PC-9 (cell line): ENCODE results near the gene ADSS1. TPM values are rescaled to one million over a fixed set of nuclear protein-coding genes. Genes with fewer than 3 reads are reported as not detected.

Experiments
- BruUV-seq: library from RNA; stranded (reverse); fragments of 400-500 nt; replicated peaks from 2 replicates; lab custom pipeline; 2021; lab: Mats Ljungman, UMichigan
- CTCF ChIA-PET: fragments of 300-600 bp; sonication (Branson Sonifier 250); formaldehyde crosslinking; loops from one replicate; lab custom pipeline; 2022; ENCODE audit warnings: antibody characterized with exemption; lab: Charles Lee
- POLR2A ChIA-PET: fragments of 300-600 bp; sonication (Branson Sonifier 250); formaldehyde crosslinking; loops from one replicate; lab custom pipeline; 2022; ENCODE audit warnings: antibody characterized with exemption; ENCODE audit not compliant: unreplicated experiment; lab: Charles Lee
- DNase-seq, 2 experiments: peaks; one replicate each; pipeline versions ENCODE4 v3.0.0 to v3.0.0-alpha.2; 2015 to 2022; ENCODE audit warnings: mixed read lengths in 1 of 2
- H2AFZ ChIP-seq: fragments of 200-600 bp; sonication (generic); 2 replicates; pipeline ENCODE4 v1.8.1; 2017; ENCODE audit warnings: antibody characterized with exemption
- H3F3A ChIP-seq: fragments of 200-600 bp; sonication (generic); 2 replicates; pipeline ENCODE4 v1.8.1; 2017; ENCODE audit warnings: antibody characterized with exemption, mild to moderate bottlenecking, low read depth; ENCODE audit not compliant: insufficient read depth
- H3K27ac ChIP-seq: fragments of 200-600 bp; sonication (generic); 2 replicates; pipeline ENCODE4 v1.6.1; 2016; ENCODE audit warnings: mixed run types
- H3K27me3 ChIP-seq: fragments of 200-600 bp; sonication (generic); 2 replicates; pipeline ENCODE4 v1.6.1; 2016; ENCODE audit warnings: low read depth, mixed run types; ENCODE audit not compliant: insufficient read depth
- H3K36me3 ChIP-seq: fragments of 200-600 bp; sonication (generic); 2 replicates; pipeline ENCODE4 v1.6.1; 2016; ENCODE audit warnings: low read depth, mixed run types
- H3K4me1 ChIP-seq: fragments of 200-600 bp; sonication (generic); replicated peaks from 2 replicates; pipeline ENCODE4 v1.6.1; 2016; ENCODE audit warnings: mixed run types; ENCODE audit not compliant: insufficient read depth
- H3K4me2 ChIP-seq: fragments of 200-600 bp; sonication (generic); 2 replicates; pipeline ENCODE4 v1.6.1; 2017; ENCODE audit warnings: mixed run types
- H3K4me3 ChIP-seq: fragments of 200-600 bp; sonication (generic); 2 replicates; pipeline ENCODE4 v1.6.1; 2016; ENCODE audit warnings: mixed run types
- H3K79me2 ChIP-seq: fragments of 200-600 bp; sonication (generic); 2 replicates; pipeline ENCODE4 v1.6.1; 2017; ENCODE audit warnings: low read depth, mixed run types
- H3K9me2 ChIP-seq: fragments of 200-600 bp; sonication (generic); 2 replicates; pipeline ENCODE4 v1.8.1; 2017; ENCODE audit warnings: mild to moderate bottlenecking; ENCODE audit not compliant: insufficient read depth
- H3K9me3 ChIP-seq: fragments of 200-600 bp; sonication (generic); 2 replicates; pipeline ENCODE4 v1.8.1; 2016; ENCODE audit warnings: low read depth; ENCODE audit not compliant: insufficient read depth
- H4K20me1 ChIP-seq: fragments of 200-600 bp; sonication (generic); 2 replicates; pipeline ENCODE4 v1.8.1; 2017; ENCODE audit not compliant: insufficient read depth
- EZH2 ChIP-seq: fragments of 200-600 bp; sonication (generic); IDR thresholded peaks from 2 replicates; pipeline ENCODE4 v1.8.0; 2017; ENCODE audit warnings: antibody characterized with exemption, low read depth
- intact Hi-C: fragments of 100-400 bp; cut with micrococcal nuclease; formaldehyde crosslinking; loops from one replicate; pipeline ENCODE4 v1.10.0; 2022; ENCODE audit not compliant: unreplicated experiment
- total RNA-seq: library from RNA; stranded (reverse); gene quantifications from 2 replicates; pipeline ENCODE4 v1.2.3, GENCODE V29; 2021
- TF ChIP-seq, protein P1 (sequence below): fragments of 200-600 bp; sonication (generic); conservative IDR thresholded peaks from 2 replicates; pipeline ENCODE4 v1.6.1; 2017; ENCODE audit warnings: mixed run types, antibody characterized with exemption, mild to moderate bottlenecking, moderate library complexity

ADSS1 gene
- total RNA-seq, 1 experiment from 2014 or later = 5.8 TPM

DNA sequence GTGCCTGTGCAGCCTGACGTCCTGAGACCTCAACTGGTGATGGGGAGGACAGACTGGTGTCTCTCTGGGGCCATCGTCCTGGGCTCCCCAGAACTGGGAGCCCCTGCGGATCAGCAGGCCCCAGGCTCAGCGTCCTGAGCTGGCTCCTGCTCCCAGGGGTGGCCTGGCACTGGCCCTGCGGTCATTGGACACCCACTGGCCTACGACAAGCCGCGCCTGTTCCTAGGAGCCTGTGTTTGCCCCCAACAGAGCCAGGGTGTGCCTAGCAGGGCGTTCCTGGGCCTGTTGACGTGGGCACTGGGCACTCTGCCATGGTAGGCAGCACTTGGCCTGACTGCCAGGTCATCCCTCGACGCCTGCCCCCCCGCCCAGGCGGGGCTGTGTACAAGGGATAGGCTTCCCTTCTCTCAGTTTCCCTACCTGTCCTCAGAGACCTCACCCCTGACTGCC lies 8.4 kb downstream of the ADSS1 start:
- no peaks in the 10 kb centered on the region for H3K79me2 ChIP-seq
- no peaks in the 10 kb centered on the region for H3K9me2 ChIP-seq
- no peak overlapping the region for H3K4me2 ChIP-seq
- no peaks in the 10 kb centered on the region for H3K4me1 ChIP-seq
- no peaks in the 10 kb centered on the region for H3F3A ChIP-seq
- no peaks in the 10 kb centered on the region for H3K36me3 ChIP-seq
- ChIA-PET CTCF (interaction anchor here (0.5 kb wide), 1 partner anchor 37 kb away, joined by 3 read pairs; no protein-coding TSS in a partner anchor), POLR2A (no interaction called here)
- no peaks in the 10 kb centered on the region for H3K27me3 ChIP-seq
- no peak overlapping the region for H2AFZ ChIP-seq
- no peaks in the 10 kb centered on the region for H3K9me3 ChIP-seq
- no TSS peak for BruUV-seq
- TF ChIP-seq, protein P1, sequence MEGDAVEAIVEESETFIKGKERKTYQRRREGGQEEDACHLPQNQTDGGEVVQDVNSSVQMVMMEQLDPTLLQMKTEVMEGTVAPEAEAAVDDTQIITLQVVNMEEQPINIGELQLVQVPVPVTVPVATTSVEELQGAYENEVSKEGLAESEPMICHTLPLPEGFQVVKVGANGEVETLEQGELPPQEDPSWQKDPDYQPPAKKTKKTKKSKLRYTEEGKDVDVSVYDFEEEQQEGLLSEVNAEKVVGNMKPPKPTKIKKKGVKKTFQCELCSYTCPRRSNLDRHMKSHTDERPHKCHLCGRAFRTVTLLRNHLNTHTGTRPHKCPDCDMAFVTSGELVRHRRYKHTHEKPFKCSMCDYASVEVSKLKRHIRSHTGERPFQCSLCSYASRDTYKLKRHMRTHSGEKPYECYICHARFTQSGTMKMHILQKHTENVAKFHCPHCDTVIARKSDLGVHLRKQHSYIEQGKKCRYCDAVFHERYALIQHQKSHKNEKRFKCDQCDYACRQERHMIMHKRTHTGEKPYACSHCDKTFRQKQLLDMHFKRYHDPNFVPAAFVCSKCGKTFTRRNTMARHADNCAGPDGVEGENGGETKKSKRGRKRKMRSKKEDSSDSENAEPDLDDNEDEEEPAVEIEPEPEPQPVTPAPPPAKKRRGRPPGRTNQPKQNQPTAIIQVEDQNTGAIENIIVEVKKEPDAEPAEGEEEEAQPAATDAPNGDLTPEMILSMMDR = no peak
- no peak for TF ChIP-seq EZH2
- no peak overlapping the region for H3K27ac ChIP-seq
- DNase-seq = peak in 1 of 2 experiments; percentile 72
- intact Hi-C loops = no loop called here
- H3K4me3 ChIP-seq = no peak overlapping the region
- no peaks in the 10 kb centered on the region for H4K20me1 ChIP-seq

DNA sequence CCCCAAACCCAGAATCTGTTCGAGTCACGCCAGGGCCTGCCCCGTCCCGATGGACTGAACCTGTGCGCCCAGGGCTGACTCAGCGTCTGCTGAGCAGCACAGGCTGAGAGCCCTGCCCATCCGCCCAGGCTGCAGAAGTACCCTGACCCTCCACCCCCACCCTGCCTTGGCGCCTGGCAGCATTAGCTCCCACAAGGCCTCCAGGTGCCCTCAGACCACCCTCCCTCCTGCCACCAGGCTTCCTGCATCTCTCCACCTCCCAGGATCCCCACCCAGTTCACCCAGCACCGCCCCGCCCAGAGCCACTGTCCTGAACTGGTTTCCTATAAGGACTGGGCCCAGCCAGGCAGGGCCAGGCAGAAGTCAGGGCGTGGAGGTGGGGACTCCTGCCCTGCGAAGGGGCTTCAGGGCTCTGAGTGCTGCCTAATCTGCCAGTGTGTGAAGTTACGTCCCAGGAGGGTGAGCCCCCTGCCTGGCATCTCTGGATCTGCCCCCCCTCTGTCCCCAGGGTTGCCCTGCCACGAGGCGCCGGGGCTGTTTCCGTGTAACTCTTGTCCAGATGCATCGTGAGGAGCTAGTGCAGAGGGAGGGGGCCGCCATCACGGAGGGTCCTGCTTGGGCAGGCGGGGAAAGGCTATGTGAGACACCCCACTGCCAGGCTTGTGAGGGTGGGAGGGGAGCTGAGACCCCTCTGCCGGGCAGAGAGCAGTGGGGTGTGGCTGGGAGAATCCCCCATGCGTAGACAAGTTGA lies 9.1 kb downstream of the ADSS1 start:
- H4K20me1 ChIP-seq = no peaks in the 10 kb centered on the region
- H2AFZ ChIP-seq = no peak overlapping the region
- no peak overlapping the region for H3K27ac ChIP-seq
- no peaks in the 10 kb centered on the region for H3K36me3 ChIP-seq
- intact Hi-C loops = no loop called here
- BruUV-seq = no TSS peak
- H3K4me2 ChIP-seq = no peak overlapping the region
- no peak overlapping the region for H3K4me3 ChIP-seq
- TF ChIP-seq, protein P1 = no peak
- no peak for TF ChIP-seq EZH2
- H3K79me2 ChIP-seq = no peaks in the 10 kb centered on the region
- no peaks in the 10 kb centered on the region for H3F3A ChIP-seq
- DNase-seq = peak in 1 of 2 experiments; percentile 45
- no peaks in the 10 kb centered on the region for H3K27me3 ChIP-seq
- no peaks in the 10 kb centered on the region for H3K9me3 ChIP-seq
- CTCF ChIA-PET = interaction anchor here (0.6 kb wide), 1 partner anchor 24 kb away, joined by 4 read pairs; no protein-coding TSS in a partner anchor
- POLR2A ChIA-PET = no interaction called here
- no peaks in the 10 kb centered on the region for H3K9me2 ChIP-seq
- H3K4me1 ChIP-seq = no peaks in the 10 kb centered on the region

DNA sequence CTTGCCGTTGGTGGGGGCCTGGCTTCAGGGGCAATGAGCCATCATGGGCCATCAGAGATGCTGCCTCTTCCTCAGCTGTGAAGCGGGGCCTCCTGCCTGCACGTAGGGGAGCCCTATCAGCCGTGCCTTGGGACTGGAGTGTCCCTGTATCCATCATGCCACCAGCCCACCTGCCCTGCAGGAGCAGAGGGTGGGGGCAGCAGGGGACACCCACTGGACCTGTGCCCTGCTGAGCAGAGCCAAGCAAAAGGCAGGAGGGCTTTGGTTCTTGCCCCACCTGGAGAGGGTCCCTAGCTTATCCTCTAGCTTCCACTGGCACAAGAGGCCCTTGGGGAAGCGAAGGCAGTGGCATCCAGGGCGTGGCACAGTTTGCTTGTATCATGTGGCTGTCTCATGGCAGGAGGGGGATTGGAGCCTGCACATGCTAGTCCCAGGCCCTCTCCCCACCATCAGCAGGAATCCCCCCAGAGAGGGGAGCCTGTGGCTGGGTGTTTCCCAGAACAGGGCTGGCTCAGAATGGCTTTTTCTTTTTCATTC lies 10.1 kb downstream of the ADSS1 start:
- no peaks in the 10 kb centered on the region for H3K9me3 ChIP-seq
- H4K20me1 ChIP-seq = no peaks in the 10 kb centered on the region
- H2AFZ ChIP-seq = no peak overlapping the region
- no peaks in the 10 kb centered on the region for H3K36me3 ChIP-seq
- H3K4me3 ChIP-seq = no peak overlapping the region
- TF ChIP-seq, protein P1 = no peak
- TF ChIP-seq EZH2 = no peak
- no peak overlapping the region for H3K27ac ChIP-seq
- no peaks in the 10 kb centered on the region for H3K79me2 ChIP-seq
- no peaks in the 10 kb centered on the region for H3K9me2 ChIP-seq
- no TSS peak for BruUV-seq
- DNase-seq = no peak
- H3K4me2 ChIP-seq = no peak overlapping the region
- ChIA-PET CTCF (no interaction called here), POLR2A (no interaction called here)
- H3K4me1 ChIP-seq = no peaks in the 10 kb centered on the region
- intact Hi-C loops = no loop called here
- H3F3A ChIP-seq = no peaks in the 10 kb centered on the region
- H3K27me3 ChIP-seq = no peaks in the 10 kb centered on the region
